ENCODE measurements around the gene PXDN. TPM values are rescaled to one million over a fixed set of nuclear protein-coding genes. Genes with fewer than 3 reads are reported as not detected.

Gene PXDN
- total and polyA plus RNA-seq, 11 donors = 5.9 to 83.7 (median 28.2) TPM

- peaks cover 0 to 89% (median 69%) of the 10 kb centered on the region in 9 donors for H3K36me3 ChIP-seq
- DNase-seq = peak in 1 of 5 donors; percentile 18
These were observed 107.4 kb downstream of the PXDN start for GRCh38 chr2:1636791-1637415.

DNA sequence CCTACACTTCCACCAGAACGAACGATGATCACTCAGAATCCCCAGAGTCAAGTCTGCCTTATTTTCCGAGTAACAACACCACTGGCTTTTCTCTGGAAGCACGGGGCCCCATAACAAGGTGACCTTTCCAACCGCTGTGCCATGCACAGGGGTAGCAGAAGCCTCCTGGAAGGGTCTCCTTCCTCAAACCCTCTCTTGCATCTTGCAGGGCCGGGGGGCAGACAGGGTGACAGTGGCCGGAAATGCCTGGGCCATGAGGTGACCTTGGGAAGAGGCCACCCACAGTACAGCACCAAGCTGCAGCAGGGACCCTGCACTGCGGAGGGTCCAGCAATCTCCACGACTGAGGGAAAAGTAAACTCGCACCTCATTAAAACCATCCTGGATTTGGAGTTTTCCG lies 108.5 kb downstream of the PXDN start:
- Histone ChIP-seq H3K4me3 (no peak overlapping the region), H3K4me1 (peaks cover 0 to 8% (median 0%) of the 10 kb centered on the region in 12 donors), H3K9me3 (no peaks in the 10 kb centered on the region), H3K36me3 (peaks cover 0 to 86% (median 65%) of the 10 kb centered on the region in 9 donors), H3K27me3 (peaks cover 0 to 9% (median 0%) of the 10 kb centered on the region in 9 donors), H3K27ac (no peak overlapping the region)
- no peak for ATAC-seq
- TF ChIP-seq POLR2A (IDR thresholded peaks at IDR 0.05) = no peak
- no peak for TF ChIP-seq CTCF (IDR thresholded peaks at IDR 0.05)
- WGBS, 4 donors = 82 to 91% (median 88%) methylated on average over 11 of the region's 11 CpGs
- intact Hi-C loops (cut with DNase I) = loop anchor here in 1 of 10 donors (5.0 kb wide), 1 partner anchor 39 kb away; no protein-coding TSS in a partner anchor
- no peak for DNase-seq

More at GRCh38 chr2:1636791-1637415, 107.4 kb downstream of the PXDN start:
- peaks cover 0 to 13% (median 0%) of the 10 kb centered on the region in 12 donors for H3K4me1 ChIP-seq
- peaks cover 0 to 9% (median 0%) of the 10 kb centered on the region in 9 donors for H3K27me3 ChIP-seq
- H3K9me3 ChIP-seq = no peaks in the 10 kb centered on the region
- WGBS, 4 donors = 72 to 79% (median 75%) methylated on average over 11 to 13 of the region's 13 CpGs
- H3K4me3 ChIP-seq = no peak overlapping the region
- intact Hi-C loops (cut with DNase I) = loop anchor here in 1 of 10 donors (5.0 kb wide), 1 partner anchor 40 kb away; no protein-coding TSS in a partner anchor
- ATAC-seq = no peak
- TF ChIP-seq CTCF (IDR thresholded peaks at IDR 0.05) (no peak), POLR2A (IDR thresholded peaks at IDR 0.05) (no peak)
- H3K27ac ChIP-seq = no peak overlapping the region

DNA sequence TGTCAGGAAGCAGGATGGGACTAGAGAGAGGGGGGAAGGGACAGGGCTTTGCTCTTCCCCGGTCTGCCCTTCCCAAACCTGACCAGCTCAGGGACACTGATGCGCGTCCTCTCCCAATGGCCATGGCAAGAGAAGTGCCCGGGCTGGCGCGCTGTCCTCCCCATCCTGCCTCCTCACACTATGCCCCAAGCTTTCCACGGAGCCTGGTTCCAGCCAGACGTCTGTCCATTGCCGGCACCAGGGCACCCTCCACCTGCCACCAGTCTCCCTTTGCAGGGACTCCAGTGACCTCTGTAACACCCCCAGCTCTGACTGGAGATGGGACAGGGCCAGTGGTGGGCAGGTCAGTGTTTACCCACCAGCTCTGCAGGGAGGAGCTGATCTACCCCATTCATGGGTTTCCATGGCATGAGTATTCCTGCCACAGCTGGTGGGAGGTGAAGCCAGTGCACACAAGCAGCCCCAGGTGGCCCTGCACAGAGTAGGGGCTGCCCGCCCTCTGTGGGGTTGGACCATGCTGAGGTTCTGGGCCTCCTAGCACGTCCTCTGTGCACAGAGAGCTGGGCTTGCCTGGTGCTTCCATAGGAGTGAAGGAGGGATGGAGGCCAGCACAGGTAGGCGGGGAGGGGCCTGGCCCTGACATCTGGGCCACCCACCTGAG lies 109.5 kb downstream of the PXDN start:
- peak in 1 of 4 donors; percentile 20 for ATAC-seq
- intact Hi-C loops (cut with DNase I) = loop anchor here in 1 of 10 donors (5.0 kb wide), 1 partner anchor 38 kb away; no protein-coding TSS in a partner anchor
- peak in 1 of 5 donors; percentile 8 for DNase-seq
- peaks cover 0 to 88% (median 57%) of the 10 kb centered on the region in 9 donors for H3K36me3 ChIP-seq
- H3K27ac ChIP-seq = no peak overlapping the region
- H3K9me3 ChIP-seq = peaks cover 0 to 10% (median under 1%) of the 10 kb centered on the region in 12 donors
- 94 to 97% (median 96%) methylated on average over 11 to 12 of the region's 12 CpGs for WGBS, 4 donors
- peaks cover 0 to 9% (median 0%) of the 10 kb centered on the region in 9 donors for H3K27me3 ChIP-seq
- no peak overlapping the region for H3K4me3 ChIP-seq
- TF ChIP-seq CTCF (IDR thresholded peaks at IDR 0.05) (no peak), POLR2A (IDR thresholded peaks at IDR 0.05) (no peak)
- peaks cover 0 to 8% (median 0%) of the 10 kb centered on the region in 12 donors for H3K4me1 ChIP-seq

Data from heart left ventricle (tissue), 16 donors.